Measurements from ENCODE around the gene GPR149.
A peak's percentile ranks its signal among the peaks of the same experiment; 100 is the strongest.

GPR149 gene

DNA sequence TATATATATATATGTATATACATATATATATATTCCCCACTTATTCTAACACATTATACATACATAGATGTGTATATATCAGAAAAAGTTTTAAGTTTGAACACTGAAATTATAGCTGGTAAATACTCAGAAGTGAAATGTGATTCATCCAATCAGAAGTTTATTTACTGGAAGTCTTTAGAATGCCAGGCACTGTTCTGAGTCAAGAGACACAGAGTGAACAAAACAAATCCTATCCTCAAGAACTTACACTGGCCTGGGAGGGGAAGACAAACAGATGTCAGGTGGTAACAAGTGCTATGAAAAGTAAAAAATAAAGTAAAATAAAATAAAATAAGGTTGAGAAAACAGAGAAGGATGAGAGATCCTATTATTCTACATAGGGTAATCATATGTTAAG, 119.2 kb downstream of the GPR149 start:
- peaks cover 37% of the 10 kb centered on the region for H3K36me3 Mint-ChIP-seq
- H3K27me3 Mint-ChIP-seq = no peaks in the 10 kb centered on the region
- peaks cover 25% of the 10 kb centered on the region for H3K4me1 Mint-ChIP-seq
- no peaks in the 10 kb centered on the region for H3K9me3 Mint-ChIP-seq
- H3K27ac Mint-ChIP-seq = peak overlapping the region; percentile 62
- H3K4me3 Mint-ChIP-seq = no peak overlapping the region

- Mint-ChIP-seq H3K27me3 (no peaks in the 10 kb centered on the region), H3K4me3 (peak overlapping the region; percentile 4), H3K36me3 (peaks cover 33% of the 10 kb centered on the region), H3K27ac (peak overlapping the region; percentile 86), H3K9me3 (no peaks in the 10 kb centered on the region), H3K4me1 (peaks cover 25% of the 10 kb centered on the region)
Observed at GRCh38 chr3:154307363-154307762, 122.6 kb downstream of the GPR149 start.

DNA sequence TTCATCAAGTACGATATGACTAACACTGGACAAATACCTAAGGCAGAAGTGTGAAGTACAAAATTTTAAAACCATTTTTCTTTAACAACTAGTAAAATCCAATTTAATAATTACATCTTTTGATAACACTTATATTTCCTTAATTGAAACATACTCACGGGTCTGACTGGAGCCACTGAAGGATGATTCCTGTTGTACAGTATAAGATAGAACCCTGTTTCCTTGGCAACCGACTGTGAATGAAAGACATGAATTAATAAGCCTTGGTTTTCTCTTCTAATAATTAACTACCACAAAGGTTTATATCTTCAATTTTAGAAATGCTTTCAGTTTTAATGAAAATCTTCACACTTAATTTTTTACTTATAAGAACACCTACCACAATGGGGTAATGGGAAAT, 125.1 kb downstream of the GPR149 start:
- Mint-ChIP-seq H3K36me3 (peaks cover 38% of the 10 kb centered on the region), H3K27me3 (no peaks in the 10 kb centered on the region), H3K27ac (no peak overlapping the region), H3K4me3 (no peak overlapping the region), H3K9me3 (no peaks in the 10 kb centered on the region), H3K4me1 (peaks cover 18% of the 10 kb centered on the region)

DNA sequence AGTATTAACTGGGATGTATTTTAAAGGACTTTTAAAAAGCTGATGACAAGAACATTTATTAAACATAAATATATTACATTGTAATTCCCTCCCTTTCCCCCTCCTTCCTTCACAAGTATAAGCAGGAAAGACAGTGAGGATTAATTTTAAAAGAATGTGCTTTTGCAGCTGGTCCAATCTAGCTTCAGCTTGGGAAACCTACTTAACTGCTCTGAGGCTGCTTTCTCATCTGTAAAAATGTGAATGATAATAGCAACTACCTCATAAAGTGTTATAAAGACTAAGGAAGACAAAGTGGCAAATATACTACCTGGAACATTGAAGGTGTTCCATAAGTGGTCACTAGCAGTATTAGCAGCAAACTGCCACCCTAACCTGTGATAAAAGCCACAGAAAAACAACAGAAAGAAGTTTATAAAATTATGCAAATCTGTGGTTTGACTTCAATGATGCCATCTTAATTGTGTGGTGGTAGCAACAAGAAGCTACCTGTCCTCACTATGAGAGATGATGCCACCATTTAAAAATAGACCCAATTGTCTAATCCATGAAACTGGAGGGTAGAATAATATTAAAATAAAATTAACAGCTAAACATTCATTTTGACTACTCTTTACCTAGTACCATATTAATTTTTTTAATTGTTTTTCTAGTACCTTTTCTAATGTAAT, 125.7 kb downstream of the GPR149 start:
- Mint-ChIP-seq H3K9me3 (no peaks in the 10 kb centered on the region), H3K27me3 (no peaks in the 10 kb centered on the region), H3K4me3 (no peak overlapping the region), H3K4me1 (peaks cover 14% of the 10 kb centered on the region), H3K27ac (no peak overlapping the region), H3K36me3 (peaks cover 36% of the 10 kb centered on the region)

DNA sequence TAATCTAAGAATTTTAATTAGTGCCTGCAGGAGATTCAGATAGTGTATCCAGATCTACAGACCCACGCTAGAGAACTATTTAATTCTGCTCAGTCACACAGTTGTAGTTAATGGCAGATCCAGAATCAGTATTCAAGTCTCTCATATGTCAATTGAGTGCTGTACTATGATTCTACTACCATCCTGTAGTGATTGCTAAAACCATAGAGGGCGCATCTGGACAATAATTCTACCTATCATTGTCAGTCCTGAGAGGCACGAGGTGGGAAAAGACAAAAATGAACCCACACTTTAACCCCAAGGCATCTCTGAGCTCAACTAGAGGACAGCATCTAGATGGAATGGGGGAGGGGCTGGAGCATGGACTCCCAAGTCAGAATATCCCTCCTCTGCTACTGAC, 128.4 kb downstream of the GPR149 start:
- Mint-ChIP-seq H3K36me3 (peaks cover 37% of the 10 kb centered on the region), H3K27ac (no peak overlapping the region), H3K27me3 (no peaks in the 10 kb centered on the region), H3K4me1 (peaks cover 4% of the 10 kb centered on the region), H3K9me3 (no peaks in the 10 kb centered on the region), H3K4me3 (no peak overlapping the region)

- Mint-ChIP-seq H3K27me3 (no peaks in the 10 kb centered on the region), H3K27ac (no peak overlapping the region), H3K4me1 (peaks cover 4% of the 10 kb centered on the region), H3K36me3 (peaks cover 24% of the 10 kb centered on the region), H3K4me3 (no peak overlapping the region), H3K9me3 (no peaks in the 10 kb centered on the region)
Observed at GRCh38 chr3:154294016-154294415, 136.0 kb downstream of the GPR149 start.

GRCh38 chr3:154290187-154290586, 139.8 kb downstream of the GPR149 start:
- Mint-ChIP-seq H3K27ac (no peak overlapping the region), H3K36me3 (peaks cover 23% of the 10 kb centered on the region), H3K9me3 (no peaks in the 10 kb centered on the region), H3K4me3 (no peak overlapping the region), H3K4me1 (no peaks in the 10 kb centered on the region), H3K27me3 (no peaks in the 10 kb centered on the region)

Measured in activated naive CD4-positive, alpha-beta T cell treated with anti-CD3 and anti-CD28 coated beads, Interleukin-2, amount 50 U/mL, for 24 hours (primary cell).